Astrocyte of the cerebellum (primary cell): Measurements from ENCODE around the gene KCNJ10.
A peak's percentile ranks its signal among the peaks of the same experiment; 100 is the strongest.
"Not testable (repeated sequence)": the region's sequence is repeated elsewhere in the genome, so short reads cannot be mapped to it uniquely, and the experiment has no call there.

Experiments
- DNase-seq: peaks from one replicate; pipeline ENCODE4 v3.0.0-alpha.2; 2011; ENCODE audit warnings: low read depth
- H3K4me3 ChIP-seq: 2 replicates; pipeline ENCODE4 v1.5.1; 2011; ENCODE audit warnings: mild to moderate bottlenecking, low read depth, low read length, moderate library complexity
- CTCF ChIP-seq: IDR thresholded peaks from 2 replicates; pipeline ENCODE4 v1.5.1; 2012; ENCODE audit warnings: low read length, low read depth, moderate library complexity, mild to moderate bottlenecking; ENCODE audit errors: missing control alignments
- in situ Hi-C: cut with HindIII; loops from 2 replicates; pipeline ENCODE4 v1.10.0; 2017; ENCODE audit warnings: low sequenced_read_pairs

The KCNJ10 gene

GRCh38 chr1:160050619-160051018 lies 19.3 kb downstream of the KCNJ10 start:
- no peak for TF ChIP-seq CTCF
- H3K4me3 ChIP-seq = no peak overlapping the region
- in situ Hi-C loops = no loop called here
- no peak for DNase-seq

DNA sequence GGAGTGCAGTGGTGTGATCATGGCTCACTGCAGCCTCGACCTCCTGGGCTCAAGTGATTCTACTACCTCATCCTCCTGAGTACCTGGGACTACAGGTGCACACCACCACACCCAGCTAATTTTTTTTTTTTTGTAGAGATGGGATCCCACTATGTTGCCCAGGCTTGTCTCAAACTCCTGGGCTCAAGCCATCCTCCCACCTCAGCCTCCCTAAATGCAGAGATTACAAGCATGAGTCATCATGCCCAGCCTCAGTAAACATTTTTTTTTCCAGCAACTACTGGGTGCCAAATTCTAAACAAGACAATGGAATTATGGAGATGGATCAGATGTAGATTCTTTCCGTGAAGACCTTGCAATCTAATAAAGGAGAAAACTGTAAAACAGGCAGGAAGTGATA lies 19.8 kb downstream of the KCNJ10 start:
- H3K4me3 ChIP-seq, DNase-seq, in situ Hi-C loops: not testable (repeated sequence)

DNA sequence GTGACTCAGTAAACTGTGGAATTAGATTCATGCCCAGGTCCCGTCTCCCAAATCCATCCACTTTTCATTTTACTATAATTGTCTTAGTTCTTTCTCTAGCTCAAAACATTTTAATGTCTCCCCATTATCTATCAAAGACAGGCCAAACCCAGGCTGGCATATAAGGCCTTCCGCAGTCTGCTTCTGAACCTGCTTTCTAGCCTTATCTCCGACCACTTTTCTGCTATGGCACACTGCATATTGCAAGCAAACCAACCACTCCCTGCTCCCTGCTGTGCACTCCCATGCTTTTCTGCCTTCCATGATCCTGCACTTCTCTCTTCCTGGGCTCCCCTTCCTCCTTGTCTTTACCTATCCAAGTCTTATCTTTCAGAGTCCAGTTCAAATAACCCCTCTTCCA lies 20.9 kb downstream of the KCNJ10 start:
- TF ChIP-seq CTCF = no peak
- no peak overlapping the region for H3K4me3 ChIP-seq
- in situ Hi-C loops = no loop called here
- DNase-seq = no peak

GRCh38 chr1:160048335-160048734 lies 21.6 kb downstream of the KCNJ10 start:
- TF ChIP-seq CTCF = no peak
- H3K4me3 ChIP-seq = no peak overlapping the region
- in situ Hi-C loops = no loop called here
- DNase-seq = no peak

DNA sequence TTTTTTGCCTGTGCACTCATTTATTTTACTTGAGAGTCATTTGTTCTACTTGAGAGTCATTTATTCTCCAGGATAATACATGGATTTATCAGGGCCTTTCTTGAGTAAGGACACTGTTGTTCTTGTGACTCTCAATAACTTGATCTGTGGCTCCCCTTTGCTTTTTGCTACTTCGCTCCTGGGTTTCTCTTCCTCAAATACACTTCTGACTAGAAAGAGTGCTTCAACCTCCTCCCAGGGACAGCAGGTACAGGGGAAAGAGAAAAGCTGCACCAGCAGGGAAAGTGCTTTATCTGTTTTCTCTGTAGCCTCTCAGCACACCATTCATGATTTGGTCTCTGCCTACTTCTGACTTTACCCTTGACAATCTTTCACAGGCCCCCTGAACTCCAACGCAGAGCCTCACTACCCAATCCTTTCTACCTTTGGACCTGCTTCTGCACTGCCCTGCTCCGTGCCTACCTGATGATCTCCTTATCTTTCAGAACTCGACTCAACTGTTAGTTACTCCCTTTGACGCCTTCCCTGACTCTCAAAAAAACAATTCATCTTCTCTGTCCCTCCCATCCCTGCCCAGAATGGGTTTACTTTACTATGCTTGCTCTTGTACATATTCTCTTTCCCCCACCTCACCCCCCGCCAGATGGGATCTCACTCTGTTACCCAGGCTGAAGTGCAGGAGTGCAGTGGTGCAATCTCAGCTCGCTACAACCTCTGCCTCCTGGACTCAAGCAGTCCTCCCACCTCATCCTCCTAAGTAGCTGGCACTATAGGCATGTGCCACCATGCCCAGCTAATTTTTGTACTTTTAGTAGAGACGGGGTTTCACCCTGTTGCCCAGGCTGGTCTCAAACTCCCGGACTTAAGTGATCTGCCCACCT lies 22.6 kb downstream of the KCNJ10 start:
- no peak for TF ChIP-seq CTCF
- in situ Hi-C loops = no loop called here
- H3K4me3 ChIP-seq = no peak overlapping the region
- DNase-seq = no peak

- TF ChIP-seq CTCF = peak; percentile 58
- no peak for DNase-seq
- no peak overlapping the region for H3K4me3 ChIP-seq
- in situ Hi-C loops = no loop called here
These were observed 23.4 kb downstream of the KCNJ10 start for GRCh38 chr1:160046494-160047110.

GRCh38 chr1:160045653-160046052 lies 24.3 kb downstream of the KCNJ10 start:
- no peak for DNase-seq
- in situ Hi-C loops = no loop called here
- no peak for TF ChIP-seq CTCF
- no peak overlapping the region for H3K4me3 ChIP-seq
